ENCODE measurements around the gene RHCG. TPM values are rescaled to one million over a fixed set of nuclear protein-coding genes. Genes with fewer than 3 reads are reported as not detected.

RHCG gene
- total and polyA plus RNA-seq, 2 of the 13 experiments (the other 11 are each of a cell fraction or from before 2014, with no cell fraction given), result not detected

GRCh38 chr15:89459271-89460038 is 36.9 kb downstream of the RHCG start (continued):
- TF ChIP-seq FIP1L1 (IDR thresholded peaks at IDR 0.05; ENCODE audit: borderline replicate concordance, insufficient read depth, low read depth, low read length) (no peak), YEATS2 (CRISPR knock-in tag; IDR thresholded peaks at IDR 0.05; ENCODE audit: borderline replicate concordance) (no peak), ZNF773 (CRISPR knock-in tag; IDR thresholded peaks at IDR 0.05; ENCODE audit: borderline replicate concordance) (no peak), NCOA2 (CRISPR knock-in tag; IDR thresholded peaks at IDR 0.05) (no peak), ZNF558 (CRISPR knock-in tag; IDR thresholded peaks at IDR 0.05; ENCODE audit: borderline replicate concordance) (no peak), ZNF484 (CRISPR knock-in tag; IDR thresholded peaks at IDR 0.05; ENCODE audit: borderline replicate concordance, low read depth) (no peak), RNF2 (conservative IDR thresholded peaks at IDR 0.05; ENCODE audit: low read depth) (no peak), ARNT (IDR thresholded peaks at IDR 0.05) (no peak), ZNF878 (CRISPR knock-in tag; IDR thresholded peaks at IDR 0.05) (no peak), ZNF260 (CRISPR knock-in tag; IDR thresholded peaks at IDR 0.05; ENCODE audit: borderline replicate concordance, low read depth) (no peak), ZNF275 (CRISPR knock-in tag; IDR thresholded peaks at IDR 0.05; ENCODE audit: borderline replicate concordance) (no peak), ZNF552 (CRISPR knock-in tag; IDR thresholded peaks at IDR 0.05; ENCODE audit: borderline replicate concordance) (no peak), POLR2AphosphoS2 (IDR thresholded peaks at IDR 0.05; ENCODE audit: low read depth, low read length) (no peak), ZNF282 (IDR thresholded peaks at IDR 0.05; ENCODE audit: partially characterized antibody) (no peak), ZFYVE20 (CRISPR knock-in tag; IDR thresholded peaks at IDR 0.05; ENCODE audit: borderline replicate concordance, low read depth) (no peak), ZNF816 (CRISPR knock-in tag; IDR thresholded peaks at IDR 0.05; ENCODE audit: borderline replicate concordance) (no peak), PAF1 (CRISPR knock-in tag; IDR thresholded peaks at IDR 0.05) (no peak), ZNF510 (CRISPR knock-in tag; IDR thresholded peaks at IDR 0.05; ENCODE audit: low read depth) (no peak), ZNF550 (CRISPR knock-in tag; IDR thresholded peaks at IDR 0.05; ENCODE audit: borderline replicate concordance) (no peak), NFE2L2 (IDR thresholded peaks at IDR 0.05; ENCODE audit: low read length) (no peak), KAT7 (CRISPR knock-in tag; IDR thresholded peaks at IDR 0.05; ENCODE audit: borderline replicate concordance) (no peak), RFX5 (IDR thresholded peaks at IDR 0.05; ENCODE audit: low read depth, low read length) (no peak), TP53 (CRISPR knock-in tag; conservative IDR thresholded peaks at IDR 0.05) (no peak), MAX (IDR thresholded peaks at IDR 0.05) (peak; percentile 73), HMGA1 (CRISPR knock-in tag; conservative IDR thresholded peaks at IDR 0.05) (no peak), ZNF292 (CRISPR knock-in tag; IDR thresholded peaks at IDR 0.05; ENCODE audit: borderline replicate concordance, low read depth) (peak; percentile 89; the same call in 1 of the 2 replicates)
- TF ChIP-seq, protein P1, sequence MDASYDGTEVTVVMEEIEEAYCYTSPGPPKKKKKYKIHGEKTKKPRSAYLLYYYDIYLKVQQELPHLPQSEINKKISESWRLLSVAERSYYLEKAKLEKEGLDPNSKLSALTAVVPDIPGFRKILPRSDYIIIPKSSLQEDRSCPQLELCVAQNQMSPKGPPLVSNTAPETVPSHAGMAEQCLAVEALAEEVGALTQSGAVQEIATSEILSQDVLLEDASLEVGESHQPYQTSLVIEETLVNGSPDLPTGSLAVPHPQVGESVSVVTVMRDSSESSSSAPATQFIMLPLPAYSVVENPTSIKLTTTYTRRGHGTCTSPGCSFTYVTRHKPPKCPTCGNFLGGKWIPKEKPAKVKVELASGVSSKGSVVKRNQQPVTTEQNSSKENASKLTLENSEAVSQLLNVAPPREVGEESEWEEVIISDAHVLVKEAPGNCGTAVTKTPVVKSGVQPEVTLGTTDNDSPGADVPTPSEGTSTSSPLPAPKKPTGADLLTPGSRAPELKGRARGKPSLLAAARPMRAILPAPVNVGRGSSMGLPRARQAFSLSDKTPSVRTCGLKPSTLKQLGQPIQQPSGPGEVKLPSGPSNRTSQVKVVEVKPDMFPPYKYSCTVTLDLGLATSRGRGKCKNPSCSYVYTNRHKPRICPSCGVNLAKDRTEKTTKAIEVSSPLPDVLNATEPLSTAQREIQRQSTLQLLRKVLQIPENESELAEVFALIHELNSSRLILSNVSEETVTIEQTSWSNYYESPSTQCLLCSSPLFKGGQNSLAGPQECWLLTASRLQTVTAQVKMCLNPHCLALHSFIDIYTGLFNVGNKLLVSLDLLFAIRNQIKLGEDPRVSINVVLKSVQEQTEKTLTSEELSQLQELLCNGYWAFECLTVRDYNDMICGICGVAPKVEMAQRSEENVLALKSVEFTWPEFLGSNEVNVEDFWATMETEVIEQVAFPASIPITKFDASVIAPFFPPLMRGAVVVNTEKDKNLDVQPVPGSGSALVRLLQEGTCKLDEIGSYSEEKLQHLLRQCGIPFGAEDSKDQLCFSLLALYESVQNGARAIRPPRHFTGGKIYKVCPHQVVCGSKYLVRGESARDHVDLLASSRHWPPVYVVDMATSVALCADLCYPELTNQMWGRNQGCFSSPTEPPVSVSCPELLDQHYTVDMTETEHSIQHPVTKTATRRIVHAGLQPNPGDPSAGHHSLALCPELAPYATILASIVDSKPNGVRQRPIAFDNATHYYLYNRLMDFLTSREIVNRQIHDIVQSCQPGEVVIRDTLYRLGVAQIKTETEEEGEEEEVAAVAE (CRISPR knock-in tag; IDR thresholded peaks at IDR 0.05; ENCODE audit: borderline replicate concordance), result no peak
